Endodermal cell (in vitro differentiated cells): ENCODE results near the gene TMEM86B. TPM values are rescaled to one million over a fixed set of nuclear protein-coding genes. Genes with fewer than 3 reads are reported as not detected.
A peak's percentile ranks its signal among the peaks of the same experiment; 100 is the strongest.

Experiments used
- DNase-seq: peaks from one replicate; pipeline ENCODE4 v3.0.0-alpha.2; 2017
- H3K27ac ChIP-seq: 2 replicates; pipeline ENCODE4 v1.5.1; 2013; ENCODE audit warnings: mild to moderate bottlenecking, low read depth, low read length, moderate library complexity
- H3K27me3 ChIP-seq: 2 replicates; pipeline ENCODE4 v1.6.1; 2013; ENCODE audit warnings: mild to moderate bottlenecking, low read length, moderate library complexity; ENCODE audit not compliant: insufficient read depth, control insufficient read depth, poor library complexity, severe bottlenecking
- H3K36me3 ChIP-seq: 2 replicates; pipeline ENCODE4 v1.7.0; 2013; ENCODE audit warnings: mild to moderate bottlenecking, low read length, moderate library complexity; ENCODE audit not compliant: control insufficient read depth, insufficient read depth
- H3K4me1 ChIP-seq: one replicate; pipeline ENCODE4 v1.7.0; 2013; ENCODE audit warnings: low read length; ENCODE audit not compliant: control insufficient read depth, insufficient read depth
- H3K4me3 ChIP-seq: 2 replicates; pipeline ENCODE4 v1.5.1; 2013; ENCODE audit warnings: mild to moderate bottlenecking, low read length, moderate library complexity
- H3K9ac ChIP-seq: 2 replicates; pipeline ENCODE4 v1.6.1; 2013; ENCODE audit warnings: mild to moderate bottlenecking, low read length, moderate library complexity; ENCODE audit not compliant: poor library complexity, severe bottlenecking; ENCODE audit errors: extremely low read depth
- H3K9me3 ChIP-seq: 2 replicates; pipeline ENCODE4 v1.6.1; 2013; ENCODE audit warnings: mild to moderate bottlenecking, low read length, moderate library complexity; ENCODE audit not compliant: control insufficient read depth
- H3K27ac Mint-ChIP-seq: 2 replicates; pipeline ENCODE4 v1.8.0; 2020; ENCODE audit warnings: mixed read lengths
- H3K27me3 Mint-ChIP-seq: 2 replicates; pipeline ENCODE4 v1.8.0; 2021; ENCODE audit warnings: mild to moderate bottlenecking, mixed read lengths; ENCODE audit not compliant: insufficient read depth
- H3K36me3 Mint-ChIP-seq: 2 replicates; pipeline ENCODE4 v1.8.0; 2020; ENCODE audit warnings: low read depth, mixed read lengths
- H3K4me1 Mint-ChIP-seq: 2 replicates; pipeline ENCODE4 v1.8.0; 2020; ENCODE audit warnings: mixed read lengths
- H3K4me3 Mint-ChIP-seq: 2 replicates; pipeline ENCODE4 v1.8.0; 2020; ENCODE audit warnings: mild to moderate bottlenecking, moderate library complexity, mixed read lengths
- H3K9me3 Mint-ChIP-seq: 2 replicates; pipeline ENCODE4 v1.8.0; 2020; ENCODE audit warnings: mild to moderate bottlenecking, mixed read lengths
- WGBS, 2 experiments: methylation state at CpG; one replicate each; pipeline versions ENCODE4 v1.1.5 to v1.1.7; 2013; ENCODE audit warnings: missing lambda C conversion rate in 2 of 2, mixed read lengths in 1 of 2; ENCODE audit not compliant: insufficient coverage in 1 of 2, insufficient read length in 1 of 2; 5-methylcytosine and 5-hydroxymethylcytosine counted together
- total RNA-seq, 2 donors: library from RNA; stranded (reverse); fragmentation: NEBNext Ultra II Directional in 1 of 2; extraction: Animal tissue kit (Norgen Biotek cat#: 25700) in 1 of 2; gene quantifications; 2 replicates in 1 of 2; 3 replicates in 1 of 2; pipeline ENCODE4 v1.2.1, GENCODE V29; 2021
- TF ChIP-seq, protein P1 (sequence below): fragments of 200-600 bp; sonication (generic); conservative IDR thresholded peaks from 2 replicates; pipeline ENCODE4 v1.5.0; 2021; ENCODE audit warnings: antibody characterized with exemption, mild to moderate bottlenecking

Gene TMEM86B
- total RNA-seq, 2 donors from 2014 or later, result 2.9 to 5.9 TPM

DNA sequence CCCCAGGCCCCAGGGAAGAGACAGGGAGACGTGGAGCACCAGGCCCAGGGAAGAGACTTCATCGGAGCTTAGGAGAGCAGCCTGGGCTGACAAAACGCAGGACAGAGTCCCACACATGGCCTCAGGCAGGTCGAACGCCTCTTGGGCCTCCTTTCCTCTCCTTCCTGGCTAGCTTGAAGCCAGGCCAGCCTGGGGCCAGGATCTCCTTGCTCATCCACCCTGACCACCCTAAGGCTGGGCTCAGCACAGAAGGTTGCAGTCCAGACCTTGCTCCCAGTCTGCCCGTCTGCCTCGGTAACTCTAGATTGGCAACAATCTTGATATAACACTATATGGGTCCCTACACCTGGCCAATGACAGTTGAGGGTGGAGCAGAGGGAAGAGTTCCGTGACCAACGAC is 20.1 kb upstream of the TMEM86B start:
- DNase-seq, result no peak
- WGBS, 2 experiments, result 92 to 94% methylated on average over 8 to 9 of the region's 9 CpGs
- peaks cover 26% of the 10 kb centered on the region for H3K36me3 ChIP-seq
- Mint-ChIP-seq H3K27ac (peak overlapping the region; percentile 29), H3K4me3 (no peak overlapping the region), H3K4me1 (peaks cover 8% of the 10 kb centered on the region), H3K27me3 (no peaks in the 10 kb centered on the region), H3K9me3 (no peaks in the 10 kb centered on the region), H3K36me3 (peaks cover 16% of the 10 kb centered on the region)
- H3K9me3 ChIP-seq, result no peaks in the 10 kb centered on the region
- no peak overlapping the region for H3K27ac ChIP-seq
- no peak overlapping the region for H3K4me3 ChIP-seq
- H3K4me1 ChIP-seq, result no peaks in the 10 kb centered on the region
- H3K9ac ChIP-seq, result no peak overlapping the region
- no peaks in the 10 kb centered on the region for H3K27me3 ChIP-seq
- TF ChIP-seq, protein P1, sequence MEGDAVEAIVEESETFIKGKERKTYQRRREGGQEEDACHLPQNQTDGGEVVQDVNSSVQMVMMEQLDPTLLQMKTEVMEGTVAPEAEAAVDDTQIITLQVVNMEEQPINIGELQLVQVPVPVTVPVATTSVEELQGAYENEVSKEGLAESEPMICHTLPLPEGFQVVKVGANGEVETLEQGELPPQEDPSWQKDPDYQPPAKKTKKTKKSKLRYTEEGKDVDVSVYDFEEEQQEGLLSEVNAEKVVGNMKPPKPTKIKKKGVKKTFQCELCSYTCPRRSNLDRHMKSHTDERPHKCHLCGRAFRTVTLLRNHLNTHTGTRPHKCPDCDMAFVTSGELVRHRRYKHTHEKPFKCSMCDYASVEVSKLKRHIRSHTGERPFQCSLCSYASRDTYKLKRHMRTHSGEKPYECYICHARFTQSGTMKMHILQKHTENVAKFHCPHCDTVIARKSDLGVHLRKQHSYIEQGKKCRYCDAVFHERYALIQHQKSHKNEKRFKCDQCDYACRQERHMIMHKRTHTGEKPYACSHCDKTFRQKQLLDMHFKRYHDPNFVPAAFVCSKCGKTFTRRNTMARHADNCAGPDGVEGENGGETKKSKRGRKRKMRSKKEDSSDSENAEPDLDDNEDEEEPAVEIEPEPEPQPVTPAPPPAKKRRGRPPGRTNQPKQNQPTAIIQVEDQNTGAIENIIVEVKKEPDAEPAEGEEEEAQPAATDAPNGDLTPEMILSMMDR, result no peak

DNA sequence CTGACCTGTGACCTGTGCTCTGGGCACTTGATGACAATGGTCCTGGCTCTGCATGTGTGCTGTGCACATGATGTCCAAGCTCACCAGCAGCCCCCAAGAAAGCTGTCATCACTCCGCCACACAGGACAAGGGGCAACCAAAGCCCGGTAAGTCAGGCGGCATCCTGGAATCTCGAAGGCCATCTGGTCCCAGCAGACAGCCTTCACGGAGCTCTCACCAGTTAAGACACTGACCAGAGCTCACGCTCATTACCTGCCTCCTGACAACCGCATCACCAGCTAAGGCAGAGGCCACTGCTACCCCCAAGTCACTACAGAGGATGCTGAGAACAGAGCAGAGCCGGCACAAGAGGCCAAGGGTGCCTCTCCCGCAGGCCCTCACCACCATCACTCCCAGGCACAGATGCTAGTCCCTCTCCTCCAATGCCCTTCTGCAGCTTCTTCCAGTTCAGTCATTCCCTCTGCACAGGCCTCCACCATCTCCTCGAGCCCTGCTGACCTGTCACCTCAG is 19.7 kb upstream of the TMEM86B start:
- no peaks in the 10 kb centered on the region for H3K9me3 ChIP-seq
- no peak overlapping the region for H3K4me3 ChIP-seq
- H3K36me3 ChIP-seq, result peaks cover 30% of the 10 kb centered on the region
- DNase-seq, result no peak
- H3K27ac ChIP-seq, result no peak overlapping the region
- Mint-ChIP-seq H3K4me3 (no peak overlapping the region), H3K27ac (peak overlapping the region; percentile 29), H3K9me3 (no peaks in the 10 kb centered on the region), H3K36me3 (peaks cover 21% of the 10 kb centered on the region), H3K27me3 (no peaks in the 10 kb centered on the region), H3K4me1 (peaks cover 4% of the 10 kb centered on the region)
- no peak overlapping the region for H3K9ac ChIP-seq
- H3K27me3 ChIP-seq, result no peaks in the 10 kb centered on the region
- WGBS, 2 experiments, result 91 to 96% methylated on average over 6 to 10 of the region's 10 CpGs
- no peaks in the 10 kb centered on the region for H3K4me1 ChIP-seq
- TF ChIP-seq, protein P1, result no peak

DNA sequence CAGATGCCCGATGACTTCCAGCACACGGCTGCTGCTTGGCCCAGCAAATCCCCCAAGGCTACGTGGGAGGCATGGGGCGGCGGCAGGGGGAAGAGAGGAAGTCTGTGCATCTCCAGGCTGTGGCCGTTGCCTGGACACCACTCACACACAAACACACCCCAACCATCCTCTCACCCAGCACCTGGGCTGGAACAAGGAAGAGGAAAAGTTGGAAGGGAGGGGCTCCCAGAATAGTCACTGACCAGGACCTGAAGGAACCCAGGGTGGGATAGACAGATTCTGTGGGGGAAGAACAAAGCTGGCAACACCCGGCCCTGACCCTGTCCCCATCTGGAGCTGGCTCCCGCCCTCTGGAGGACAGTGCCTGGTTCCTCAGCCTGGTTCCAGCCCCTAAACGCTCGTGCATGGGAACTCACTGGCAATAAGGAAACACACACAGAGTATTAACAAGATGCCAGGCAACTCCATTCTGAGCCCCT is 19.1 kb upstream of the TMEM86B start:
- H3K4me1 Mint-ChIP-seq, result peaks cover 4% of the 10 kb centered on the region

More for the DNA sequence above, 19.1 kb upstream of the TMEM86B start:
- no peaks in the 10 kb centered on the region for H3K4me1 ChIP-seq
- no peaks in the 10 kb centered on the region for H3K9me3 Mint-ChIP-seq
- 90 to 93% methylated on average over 7 to 9 of the region's 10 CpGs for WGBS, 2 experiments
- no peak overlapping the region for H3K4me3 Mint-ChIP-seq
- no peaks in the 10 kb centered on the region for H3K9me3 ChIP-seq
- no peak for DNase-seq
- no peak overlapping the region for H3K27ac ChIP-seq
- TF ChIP-seq, protein P1, result no peak
- H3K27ac Mint-ChIP-seq, result no peak overlapping the region
- no peaks in the 10 kb centered on the region for H3K27me3 Mint-ChIP-seq
- peaks cover 29% of the 10 kb centered on the region for H3K36me3 ChIP-seq
- H3K36me3 Mint-ChIP-seq, result peaks cover 25% of the 10 kb centered on the region
- no peak overlapping the region for H3K9ac ChIP-seq
- no peaks in the 10 kb centered on the region for H3K27me3 ChIP-seq
- H3K4me3 ChIP-seq, result no peak overlapping the region
